ENCODE measurements around the gene SCNN1A.

SCNN1A gene

DNA sequence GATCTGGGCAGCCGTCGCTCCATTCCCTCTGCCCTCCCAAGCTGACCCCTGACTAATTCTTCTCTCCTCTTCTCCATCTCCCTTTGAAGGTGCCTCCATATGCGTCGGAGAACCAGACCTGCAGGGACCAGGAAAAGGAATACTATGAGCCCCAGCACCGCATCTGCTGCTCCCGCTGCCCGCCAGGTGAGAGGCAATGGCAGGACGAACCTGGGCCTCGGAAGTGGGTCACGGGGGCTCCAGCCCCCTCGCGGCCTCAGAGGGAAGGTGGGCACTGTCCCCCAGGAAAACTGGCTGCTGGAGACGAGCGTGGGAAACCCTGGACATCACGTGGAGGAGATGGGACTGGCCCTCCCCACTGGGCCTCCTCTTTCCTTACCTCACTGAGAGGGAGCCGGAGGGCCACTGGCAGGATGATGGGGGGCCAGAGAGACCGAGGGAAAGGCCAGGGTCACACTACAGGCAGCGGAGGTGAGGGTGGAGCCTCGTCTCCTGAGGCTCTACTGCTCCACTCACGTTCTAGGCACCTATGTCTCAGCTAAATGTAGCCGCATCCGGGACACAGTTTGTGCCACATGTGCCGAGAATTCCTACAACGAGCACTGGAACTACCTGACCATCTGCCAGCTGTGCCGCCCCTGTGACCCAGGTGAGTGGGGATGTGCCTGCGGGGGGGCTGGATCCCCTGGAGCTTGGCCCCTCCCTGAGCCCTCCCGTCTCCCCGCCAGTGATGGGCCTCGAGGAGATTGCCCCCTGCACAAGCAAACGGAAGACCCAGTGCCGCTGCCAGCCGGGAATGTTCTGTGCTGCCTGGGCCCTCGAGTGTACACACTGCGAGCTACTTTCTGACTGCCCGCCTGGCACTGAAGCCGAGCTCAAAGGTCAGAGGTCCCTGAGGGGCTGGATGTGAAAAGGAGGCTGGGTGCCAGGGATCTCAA is 9.4 kb upstream of the SCNN1A start:
- DNase-seq (ENCODE audit: low spot score): no peak

DNA sequence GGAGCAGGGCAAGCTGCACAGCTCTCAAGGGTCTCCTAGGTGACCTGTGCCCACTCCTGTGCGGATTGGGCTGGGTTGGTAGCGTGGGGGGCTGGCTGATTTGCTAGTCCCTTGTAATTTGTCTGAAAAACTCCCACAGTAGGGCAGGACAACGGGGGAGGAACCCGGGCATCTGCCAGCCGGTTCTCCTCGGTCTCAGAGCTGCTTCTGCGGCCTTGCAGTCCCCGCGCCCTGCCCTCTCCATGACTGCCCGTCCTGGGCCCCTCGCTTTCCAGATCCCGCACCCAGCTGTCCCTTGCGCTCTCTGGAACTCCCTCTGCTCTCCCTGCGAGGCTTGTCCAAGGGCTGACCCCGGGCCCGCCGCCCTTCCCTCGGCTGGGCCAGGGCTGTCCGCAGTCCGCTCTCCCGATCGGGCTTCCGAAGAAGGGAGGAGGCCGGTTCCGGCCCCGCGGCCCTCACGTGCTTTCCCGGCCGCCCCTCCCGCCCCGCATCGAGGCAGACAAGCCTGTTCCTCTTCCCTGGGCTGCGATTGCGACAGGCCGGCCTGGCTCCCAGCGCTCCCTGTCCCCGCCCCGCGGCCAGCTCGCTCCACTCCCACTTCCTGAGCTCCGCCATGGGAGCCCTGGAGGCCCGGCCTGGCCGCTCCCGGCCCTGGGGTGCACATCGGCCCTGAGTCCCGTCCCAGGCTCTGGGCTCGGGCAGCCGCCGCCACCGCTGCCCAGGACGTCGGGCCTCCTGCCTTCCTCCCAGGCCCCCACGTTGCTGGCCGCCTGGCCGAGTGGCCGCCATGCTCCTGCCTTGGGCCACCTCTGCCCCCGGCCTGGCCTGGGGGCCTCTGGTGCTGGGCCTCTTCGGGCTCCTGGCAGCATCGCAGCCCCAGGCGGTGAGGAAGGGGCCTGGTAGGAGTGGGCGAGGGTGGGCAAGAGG is 8.5 kb upstream of the SCNN1A start, which contains the start of gene LTBR:
Gene LTBR, plus strand, starts transcription at position 591 of the 927 bp plus-strand sequence. Its CDS starts 197 bp downstream, at position 788.
- DNase-seq (ENCODE audit: low spot score): peak; percentile 69

DNA sequence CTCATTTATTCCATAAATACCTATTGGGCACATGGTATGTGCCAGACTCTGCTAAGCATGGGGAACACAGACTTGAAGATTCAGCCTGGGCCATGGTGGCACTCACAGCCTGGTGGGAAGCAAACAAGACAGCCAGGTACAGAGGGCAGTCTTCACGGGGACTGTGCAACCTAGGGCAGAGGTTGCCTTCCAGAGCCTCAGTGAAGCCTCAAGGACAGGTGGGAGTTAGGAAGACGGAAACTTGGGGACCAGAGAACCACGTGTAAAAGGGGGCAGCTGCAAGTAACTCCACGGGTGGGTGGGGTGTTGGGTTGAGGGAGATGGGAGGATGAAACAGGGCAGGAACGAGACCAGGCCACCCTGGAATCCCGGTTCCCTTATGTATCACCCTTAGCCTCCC is 7.6 kb upstream of the SCNN1A start:
- no peak for DNase-seq (ENCODE audit: low spot score)

DNA sequence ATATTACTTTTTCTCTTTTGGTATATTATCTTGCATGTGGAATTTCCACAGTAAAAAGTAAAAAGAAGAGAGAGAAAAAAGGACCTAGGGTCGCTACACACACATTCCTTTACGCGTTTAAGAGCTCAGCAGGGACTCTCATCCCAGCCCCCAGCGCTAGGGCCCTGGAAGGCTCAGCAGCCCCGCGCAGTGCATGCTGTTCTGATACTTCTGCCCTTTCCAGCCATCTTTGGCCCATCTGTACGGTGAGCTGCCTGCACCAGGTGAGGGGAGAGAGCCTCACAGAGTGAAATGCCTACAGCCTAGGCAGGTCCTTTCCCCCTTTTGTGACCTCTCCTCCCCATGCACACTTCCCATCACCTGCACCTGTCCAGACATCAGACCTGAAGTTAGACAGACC is 7.0 kb upstream of the SCNN1A start:
- DNase-seq (ENCODE audit: low spot score): no peak

- no peak for DNase-seq (ENCODE audit: low spot score)
Observed at GRCh38 chr12:6380141-6381121, 5.1 kb upstream of the SCNN1A start.

DNA sequence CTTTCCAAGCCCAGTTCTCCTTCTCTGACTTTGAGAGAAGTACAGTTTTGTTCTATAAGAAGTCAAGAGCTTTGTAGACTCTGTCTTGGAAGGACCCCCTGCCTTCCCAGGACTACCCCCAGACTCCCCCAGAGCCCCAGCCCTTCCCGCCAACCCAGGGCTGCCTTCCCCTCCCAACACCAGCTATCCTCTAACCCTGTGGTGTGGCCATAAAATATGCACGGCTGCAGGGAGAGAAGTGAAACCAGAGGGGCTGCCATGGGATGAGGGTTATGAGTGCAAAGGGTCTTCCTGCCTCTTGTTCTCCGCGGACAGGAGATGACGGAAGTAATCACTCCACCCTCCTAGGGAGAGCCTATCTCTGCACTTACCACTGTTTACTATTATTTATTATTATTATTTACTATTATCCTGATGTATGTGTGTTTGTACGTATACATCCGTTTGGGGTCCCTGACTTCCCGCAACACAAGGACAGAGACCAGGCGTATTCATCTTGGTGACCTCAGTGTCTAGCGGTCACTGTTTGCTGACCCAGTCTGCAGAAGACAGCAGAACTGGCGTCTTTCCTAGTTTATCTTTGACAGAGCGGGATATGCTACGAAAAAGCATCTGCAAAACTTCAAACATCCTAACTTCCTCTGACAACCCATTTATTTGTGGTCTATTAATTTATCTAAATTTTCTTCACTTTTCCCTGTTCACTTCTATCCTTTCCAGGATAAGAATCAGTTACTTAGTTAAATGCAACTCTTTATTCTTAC is 3.5 kb upstream of the SCNN1A start:
- peak; percentile 24 for DNase-seq (ENCODE audit: low spot score)

DNA sequence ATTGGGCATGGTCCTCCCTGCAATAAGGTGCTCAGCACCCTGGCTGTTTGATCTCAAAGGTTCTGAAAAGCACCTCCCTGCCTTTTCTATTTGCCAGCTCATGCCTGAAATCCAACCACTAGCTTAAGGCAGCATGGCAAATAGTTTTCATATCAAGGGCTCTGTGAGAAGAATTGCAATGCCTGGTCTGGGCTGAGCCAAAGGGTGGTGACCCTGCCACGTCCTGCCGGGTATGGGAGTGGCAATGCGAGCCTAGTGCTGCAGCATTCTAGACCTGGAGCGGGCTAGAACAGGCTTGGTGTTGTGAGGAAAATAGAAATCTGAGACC is 2.3 kb upstream of the SCNN1A start:
- DNase-seq (ENCODE audit: low spot score): no peak

- DNase-seq (ENCODE audit: low spot score): no peak
Observed at GRCh38 chr12:6376870-6377666, 1.7 kb upstream of the SCNN1A start.

- no peak for DNase-seq (ENCODE audit: low spot score)
Observed at GRCh38 chr12:6376079-6376869, 911 bp upstream of the SCNN1A start.

DNA sequence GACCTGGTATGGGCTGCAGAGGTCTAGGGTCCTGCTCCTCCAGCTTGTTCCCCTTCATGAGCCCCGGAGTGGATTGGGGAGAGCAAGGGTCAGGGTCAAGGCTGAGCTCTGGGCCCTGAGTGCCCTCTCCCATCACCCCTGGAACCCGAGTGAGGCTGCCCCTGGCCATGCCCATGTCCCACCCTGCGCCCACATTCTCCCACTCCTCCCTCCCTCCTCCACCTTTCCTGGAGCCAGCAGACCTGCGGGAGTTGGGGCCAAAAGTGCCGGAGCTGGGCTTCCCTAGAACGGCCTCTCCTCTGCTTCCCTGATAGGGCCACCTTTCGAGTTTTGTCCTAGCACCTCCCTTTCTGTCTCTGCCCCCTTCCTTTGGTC is 590 bp downstream of the SCNN1A start:
- no peak for DNase-seq (ENCODE audit: low spot score)

DNA sequence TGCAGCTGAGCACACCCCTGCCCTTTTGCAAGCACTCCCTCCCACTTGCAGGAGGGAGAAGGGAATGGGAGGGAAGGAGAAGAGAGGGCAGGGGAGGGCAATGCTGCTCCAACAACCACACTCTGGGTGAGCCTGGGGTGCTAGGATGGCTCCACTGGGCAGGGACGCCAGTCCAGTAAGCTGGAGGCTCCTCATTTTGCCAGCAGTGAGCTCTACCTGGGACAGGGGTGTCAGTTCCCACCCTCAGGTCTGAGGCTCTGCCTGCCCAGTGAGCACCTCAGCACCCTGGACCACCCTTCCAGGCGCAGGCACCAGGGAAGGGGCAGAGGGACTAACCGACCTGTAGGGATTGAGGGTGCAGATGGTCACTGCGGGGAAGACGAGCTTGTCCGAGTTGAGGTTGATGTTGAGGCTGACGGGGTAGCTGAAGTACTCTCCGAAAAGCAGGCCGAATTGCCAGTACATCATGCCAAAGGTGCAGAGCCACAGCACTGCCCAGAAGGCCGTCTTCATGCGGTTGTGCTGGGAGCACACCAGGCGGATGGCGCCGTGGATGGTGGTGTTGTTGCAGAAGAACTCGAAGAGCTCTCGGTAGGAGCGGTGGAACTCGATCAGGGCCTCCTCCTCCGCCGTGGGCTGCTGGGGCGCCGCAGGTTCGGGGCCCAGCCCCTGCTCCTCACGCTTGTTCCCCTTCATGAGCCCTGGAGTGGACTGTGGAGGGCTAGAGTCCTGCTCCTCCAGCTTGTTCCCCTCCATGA is 1.2 kb downstream of the SCNN1A start:
- no peak for DNase-seq (ENCODE audit: low spot score)

DNA sequence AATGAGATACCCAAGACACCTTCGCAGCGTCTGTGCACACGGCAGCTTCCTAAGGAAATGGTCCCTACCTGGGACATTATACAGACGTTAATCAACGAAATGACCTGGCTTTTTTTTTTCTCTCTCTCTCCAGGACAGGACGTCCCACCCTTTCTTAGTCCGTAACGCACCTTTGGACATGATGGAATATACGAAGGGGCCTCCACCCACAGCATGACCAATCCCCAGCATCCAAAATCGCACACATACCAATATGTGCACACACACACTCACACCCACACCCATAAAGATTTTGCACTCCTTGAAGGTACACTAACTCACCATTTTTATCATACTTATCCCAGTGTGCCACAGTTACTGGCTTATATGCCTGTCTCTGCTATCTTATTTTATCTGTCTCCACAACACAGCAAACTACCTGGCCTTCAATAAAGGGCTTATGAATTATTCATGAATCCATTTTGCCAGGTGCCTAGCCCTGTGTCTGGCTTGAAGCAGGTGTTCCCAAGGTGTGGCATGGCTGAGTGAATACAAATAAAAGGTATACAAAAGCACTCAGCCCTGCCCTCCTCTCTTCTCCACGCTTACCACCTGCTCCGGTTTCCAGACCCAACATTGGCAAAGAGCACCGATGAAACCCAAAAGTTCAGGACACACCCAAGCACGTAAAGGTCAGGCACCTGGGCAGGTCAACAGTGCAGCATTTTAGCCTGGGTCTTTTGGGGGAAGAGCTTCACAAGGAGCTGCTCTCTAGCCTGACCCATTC is 2.2 kb downstream of the SCNN1A start:
- no peak for DNase-seq (ENCODE audit: low spot score)

- no peak for DNase-seq (ENCODE audit: low spot score)
Observed at GRCh38 chr12:6372403-6373003, 2.9 kb downstream of the SCNN1A start.

- DNase-seq (ENCODE audit: low spot score): no peak
Observed at GRCh38 chr12:6370994-6371754, 4.2 kb downstream of the SCNN1A start.

DNA sequence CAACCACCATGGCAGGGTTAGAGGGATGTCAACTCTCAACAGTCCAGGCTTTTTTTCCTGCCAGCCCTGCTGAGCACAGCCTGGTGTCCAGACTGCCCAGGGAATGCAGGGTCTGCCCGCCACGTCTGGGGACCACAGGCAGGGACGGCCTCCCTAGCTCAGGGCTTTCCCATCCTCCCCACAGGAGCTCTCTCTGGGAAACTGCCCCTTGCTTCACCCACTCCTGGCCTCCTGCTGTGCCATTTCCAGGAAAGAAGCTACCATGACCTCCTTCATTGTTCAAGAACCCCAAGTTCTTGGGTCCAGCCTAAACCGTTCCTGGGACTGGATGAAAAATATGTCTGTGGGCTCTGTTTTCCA is 4.8 kb downstream of the SCNN1A start:
- no peak for DNase-seq (ENCODE audit: low spot score)

GRCh38 chr12:6369916-6370575 is 5.3 kb downstream of the SCNN1A start:
- DNase-seq (ENCODE audit: low spot score): no peak
